Epithelial cell of esophagus (primary cell): ENCODE data around the gene FAM9C.

Source experiments
- DNase-seq: peaks from one replicate; pipeline ENCODE4 v3.0.0; 2010; ENCODE audit warnings: low read depth
- H3K4me3 ChIP-seq: 2 replicates; pipeline ENCODE4 v1.5.1; 2011; ENCODE audit warnings: mild to moderate bottlenecking, low read length, control low read depth
- CTCF ChIP-seq: IDR thresholded peaks from 2 replicates; pipeline ENCODE4 v1.5.1; 2011; ENCODE audit warnings: low read depth, mild to moderate bottlenecking, low read length, control low read depth, inconsistent platforms; ENCODE audit not compliant: insufficient read depth; ENCODE audit errors: missing control alignments

The FAM9C gene

GRCh38 chrX:12994321-12994720 lies 50.1 kb downstream of the FAM9C start:
- DNase-seq = no peak
- no peak for TF ChIP-seq CTCF

GRCh38 chrX:12993826-12994225 lies 50.6 kb downstream of the FAM9C start:
- H3K4me3 ChIP-seq = no peak overlapping the region
- no peak for DNase-seq
- no peak for TF ChIP-seq CTCF

More at GRCh38 chrX:12994321-12994720, 50.1 kb downstream of the FAM9C start:
- H3K4me3 ChIP-seq = no peak overlapping the region

GRCh38 chrX:12992544-12993118 lies 51.8 kb downstream of the FAM9C start:
- DNase-seq = no peak
- TF ChIP-seq CTCF = no peak
- no peak overlapping the region for H3K4me3 ChIP-seq

- TF ChIP-seq CTCF = no peak
- no peak overlapping the region for H3K4me3 ChIP-seq
- DNase-seq = no peak
Observed at GRCh38 chrX:12991575-12991974, 52.8 kb downstream of the FAM9C start.

- no peak overlapping the region for H3K4me3 ChIP-seq
- no peak for DNase-seq
- TF ChIP-seq CTCF = no peak
Observed at GRCh38 chrX:12989461-12989860, 55.0 kb downstream of the FAM9C start.

- no peak for TF ChIP-seq CTCF
- H3K4me3 ChIP-seq = no peak overlapping the region
- DNase-seq = peak; percentile 78
Observed at GRCh38 chrX:12988797-12989196, 55.6 kb downstream of the FAM9C start.

GRCh38 chrX:12987900-12988594 lies 56.4 kb downstream of the FAM9C start:
- TF ChIP-seq CTCF = no peak
- no peak for DNase-seq
- H3K4me3 ChIP-seq = no peak overlapping the region
